WI38 (cell line): Measurements from ENCODE around the gene NKX1-1.
"Not testable (repeated sequence)": the region's sequence is repeated elsewhere in the genome, so short reads cannot be mapped to it uniquely, and the experiment has no call there.

ENCODE experiments used
- H3K4me3 ChIP-seq: 2 replicates; pipeline ENCODE4 v1.5.1; 2011; ENCODE audit warnings: low read depth, mild to moderate bottlenecking, control low read depth, low read length
- TF ChIP-seq, protein P1 (sequence below): IDR thresholded peaks from 2 replicates; pipeline ENCODE4 v1.5.1; 2012; ENCODE audit warnings: low read depth, mild to moderate bottlenecking, control low read depth, low read length

Gene NKX1-1

DNA sequence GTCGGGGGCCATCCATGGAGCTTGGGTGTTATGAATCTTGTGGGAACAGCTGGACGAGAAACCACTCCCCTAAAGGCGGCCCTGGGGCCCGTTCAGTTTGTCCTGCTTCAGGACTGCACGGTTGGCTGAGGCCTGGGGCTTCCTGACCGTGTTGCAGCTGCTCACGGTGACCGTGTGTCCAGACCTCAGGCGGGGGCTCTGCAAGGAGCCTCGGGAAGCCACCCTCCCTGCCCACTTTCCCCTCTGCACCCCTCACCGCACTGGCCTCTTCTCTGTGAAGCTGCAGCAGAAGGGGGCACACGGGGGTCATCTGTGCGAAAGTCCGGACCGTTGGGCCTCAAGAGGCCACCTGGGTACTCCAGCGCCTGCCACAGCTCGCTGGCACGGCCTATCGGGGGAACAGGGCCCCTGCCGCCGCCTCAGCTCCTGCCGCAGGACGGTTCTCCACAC lies 29.8 kb downstream of the NKX1-1 start:
- H3K4me3 ChIP-seq: no peak overlapping the region
- TF ChIP-seq, protein P1, sequence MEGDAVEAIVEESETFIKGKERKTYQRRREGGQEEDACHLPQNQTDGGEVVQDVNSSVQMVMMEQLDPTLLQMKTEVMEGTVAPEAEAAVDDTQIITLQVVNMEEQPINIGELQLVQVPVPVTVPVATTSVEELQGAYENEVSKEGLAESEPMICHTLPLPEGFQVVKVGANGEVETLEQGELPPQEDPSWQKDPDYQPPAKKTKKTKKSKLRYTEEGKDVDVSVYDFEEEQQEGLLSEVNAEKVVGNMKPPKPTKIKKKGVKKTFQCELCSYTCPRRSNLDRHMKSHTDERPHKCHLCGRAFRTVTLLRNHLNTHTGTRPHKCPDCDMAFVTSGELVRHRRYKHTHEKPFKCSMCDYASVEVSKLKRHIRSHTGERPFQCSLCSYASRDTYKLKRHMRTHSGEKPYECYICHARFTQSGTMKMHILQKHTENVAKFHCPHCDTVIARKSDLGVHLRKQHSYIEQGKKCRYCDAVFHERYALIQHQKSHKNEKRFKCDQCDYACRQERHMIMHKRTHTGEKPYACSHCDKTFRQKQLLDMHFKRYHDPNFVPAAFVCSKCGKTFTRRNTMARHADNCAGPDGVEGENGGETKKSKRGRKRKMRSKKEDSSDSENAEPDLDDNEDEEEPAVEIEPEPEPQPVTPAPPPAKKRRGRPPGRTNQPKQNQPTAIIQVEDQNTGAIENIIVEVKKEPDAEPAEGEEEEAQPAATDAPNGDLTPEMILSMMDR: no peak

DNA sequence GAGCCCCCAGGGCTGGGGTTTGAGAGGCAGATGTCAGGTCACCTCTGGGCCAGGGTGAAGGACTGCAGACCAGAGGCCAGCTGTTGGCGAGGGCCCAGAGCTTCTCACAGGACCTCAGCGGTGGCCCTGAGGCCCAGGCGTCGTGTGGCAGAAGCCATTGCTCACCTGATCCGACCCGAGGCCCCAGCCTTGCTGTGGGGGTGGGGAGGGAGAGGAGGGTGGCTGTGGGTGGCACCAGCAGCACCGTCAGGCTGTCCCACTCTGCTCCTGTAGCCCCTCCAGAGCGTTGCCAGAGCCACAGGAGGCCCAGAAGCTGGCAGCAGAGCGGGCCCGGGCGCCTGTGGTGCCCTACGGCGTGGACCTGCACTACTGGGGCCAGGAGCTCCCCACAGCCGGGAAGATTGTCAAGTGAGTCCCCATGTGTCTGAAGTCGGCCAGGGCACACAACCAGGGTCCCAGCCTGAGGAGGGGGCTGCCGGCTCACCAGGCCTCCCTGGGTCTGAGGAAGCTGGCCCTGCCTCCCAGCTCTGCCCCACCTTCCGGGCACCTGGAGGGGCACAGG lies 30.4 kb downstream of the NKX1-1 start:
- TF ChIP-seq, protein P1: no peak
- no peak overlapping the region for H3K4me3 ChIP-seq

DNA sequence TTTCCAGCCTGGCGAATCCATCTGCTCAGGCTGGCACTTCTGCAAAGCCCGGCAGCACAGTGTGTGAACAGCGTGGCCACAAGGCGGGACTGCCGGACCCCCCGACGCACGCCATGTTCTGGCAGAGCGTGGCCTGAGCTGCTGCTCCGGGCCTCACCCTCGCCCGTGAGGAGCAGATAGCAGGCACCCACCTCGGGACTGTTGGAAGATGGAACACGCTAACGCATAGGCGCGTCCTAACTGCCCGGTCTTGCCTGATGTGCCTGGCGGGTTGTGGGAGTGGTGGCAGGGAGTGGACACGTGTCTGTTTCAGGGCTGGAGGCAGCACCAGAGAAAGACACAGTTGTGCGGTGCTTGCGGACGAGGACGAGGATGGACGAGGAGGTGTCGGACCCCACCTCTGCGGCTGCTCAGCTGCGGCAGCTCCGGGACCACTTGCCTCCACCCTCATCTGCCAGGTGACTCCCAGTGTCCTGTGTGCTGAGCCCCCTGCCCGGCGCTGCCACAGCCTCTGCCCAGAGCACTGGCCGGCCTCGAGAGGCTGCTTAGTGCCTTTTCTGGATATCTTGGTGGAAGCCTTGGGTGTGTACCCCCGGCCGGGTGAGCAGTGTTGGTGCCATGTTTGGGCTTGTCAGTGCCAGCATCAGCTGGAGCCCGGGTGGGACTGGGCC lies 31.1 kb downstream of the NKX1-1 start:
- TF ChIP-seq, protein P1: no peak
- H3K4me3 ChIP-seq: no peak overlapping the region

DNA sequence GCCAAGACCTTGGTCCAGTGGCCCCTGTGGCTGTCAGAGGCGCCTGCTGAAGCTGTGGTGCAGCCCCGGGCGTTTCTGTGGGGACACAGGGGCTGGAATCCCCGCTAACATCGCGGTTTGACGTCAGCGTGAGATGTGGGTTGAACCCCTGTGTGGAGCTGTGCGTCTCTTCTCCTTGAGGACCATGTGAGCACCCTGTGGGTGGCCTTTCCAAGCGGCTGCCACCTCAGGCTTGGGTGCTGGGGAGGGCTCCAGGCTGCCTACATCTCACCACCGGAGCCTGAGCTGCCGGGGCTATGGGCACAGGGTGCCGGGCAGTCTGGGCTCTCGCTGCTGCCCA lies 31.6 kb downstream of the NKX1-1 start:
- TF ChIP-seq, protein P1: no peak
- no peak overlapping the region for H3K4me3 ChIP-seq

DNA sequence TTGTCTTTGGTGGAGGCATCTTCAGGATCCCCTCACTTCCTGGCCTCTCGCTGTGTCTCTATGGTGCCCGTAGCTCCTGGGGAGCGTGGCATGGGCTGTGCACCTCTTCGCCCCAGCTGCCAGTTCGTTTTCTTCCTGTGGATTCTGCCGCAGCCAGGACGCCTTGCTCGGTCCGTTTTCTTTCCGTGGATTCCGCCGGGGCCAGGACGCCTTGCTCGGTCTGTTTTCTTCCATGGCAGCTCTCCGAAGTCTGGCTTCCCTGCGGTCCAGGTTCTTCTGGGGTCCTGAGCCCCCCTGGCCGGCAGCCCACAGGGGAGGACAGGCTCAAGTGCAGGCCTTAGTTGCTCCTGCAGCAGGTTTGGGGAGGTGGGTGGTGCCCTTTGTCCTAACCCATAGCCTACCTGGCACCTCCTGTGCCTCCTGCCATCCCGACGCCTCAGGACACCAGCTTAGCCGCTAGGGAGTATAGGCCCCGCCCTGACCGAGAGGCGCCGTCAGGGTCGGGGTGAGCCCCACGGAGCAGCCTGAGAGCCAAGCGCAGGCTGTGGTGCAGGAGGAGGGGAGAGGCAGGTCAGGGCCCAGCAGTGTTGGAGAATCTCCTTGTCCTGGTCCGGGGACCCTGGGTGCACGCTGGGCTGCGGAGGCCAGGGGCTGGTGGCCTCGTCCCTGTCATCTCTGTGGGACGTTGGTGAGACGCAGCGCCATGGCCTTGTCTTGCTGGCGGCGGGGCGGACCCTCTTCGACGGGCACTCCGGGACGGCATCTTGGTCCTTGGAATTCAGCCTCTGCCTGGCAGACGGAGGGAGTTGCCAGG lies 32.1 kb downstream of the NKX1-1 start:
- TF ChIP-seq, protein P1: no peak

DNA sequence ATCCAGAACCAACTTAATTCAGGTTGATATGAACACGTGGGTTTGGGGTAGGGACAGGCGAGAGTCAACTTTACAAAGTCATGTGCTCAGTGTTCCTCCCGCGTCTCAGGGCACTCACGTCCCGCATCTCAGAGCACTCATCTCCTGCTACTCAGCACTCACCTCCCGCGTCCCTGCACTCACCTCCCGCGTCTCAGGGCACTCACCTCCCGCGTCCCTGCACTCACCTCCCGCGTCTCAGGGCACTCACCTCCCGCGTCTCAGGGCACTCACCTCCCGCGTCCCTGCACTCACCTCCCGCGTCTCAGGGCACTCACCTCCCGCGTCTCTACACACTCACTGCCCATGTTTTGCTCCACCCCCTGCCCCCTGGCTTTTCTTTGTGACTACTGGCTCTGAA lies 33.7 kb downstream of the NKX1-1 start:
- not testable (repeated sequence) for H3K4me3 ChIP-seq

More for the DNA sequence above, 32.1 kb downstream of the NKX1-1 start:
- H3K4me3 ChIP-seq: no peak overlapping the region

DNA sequence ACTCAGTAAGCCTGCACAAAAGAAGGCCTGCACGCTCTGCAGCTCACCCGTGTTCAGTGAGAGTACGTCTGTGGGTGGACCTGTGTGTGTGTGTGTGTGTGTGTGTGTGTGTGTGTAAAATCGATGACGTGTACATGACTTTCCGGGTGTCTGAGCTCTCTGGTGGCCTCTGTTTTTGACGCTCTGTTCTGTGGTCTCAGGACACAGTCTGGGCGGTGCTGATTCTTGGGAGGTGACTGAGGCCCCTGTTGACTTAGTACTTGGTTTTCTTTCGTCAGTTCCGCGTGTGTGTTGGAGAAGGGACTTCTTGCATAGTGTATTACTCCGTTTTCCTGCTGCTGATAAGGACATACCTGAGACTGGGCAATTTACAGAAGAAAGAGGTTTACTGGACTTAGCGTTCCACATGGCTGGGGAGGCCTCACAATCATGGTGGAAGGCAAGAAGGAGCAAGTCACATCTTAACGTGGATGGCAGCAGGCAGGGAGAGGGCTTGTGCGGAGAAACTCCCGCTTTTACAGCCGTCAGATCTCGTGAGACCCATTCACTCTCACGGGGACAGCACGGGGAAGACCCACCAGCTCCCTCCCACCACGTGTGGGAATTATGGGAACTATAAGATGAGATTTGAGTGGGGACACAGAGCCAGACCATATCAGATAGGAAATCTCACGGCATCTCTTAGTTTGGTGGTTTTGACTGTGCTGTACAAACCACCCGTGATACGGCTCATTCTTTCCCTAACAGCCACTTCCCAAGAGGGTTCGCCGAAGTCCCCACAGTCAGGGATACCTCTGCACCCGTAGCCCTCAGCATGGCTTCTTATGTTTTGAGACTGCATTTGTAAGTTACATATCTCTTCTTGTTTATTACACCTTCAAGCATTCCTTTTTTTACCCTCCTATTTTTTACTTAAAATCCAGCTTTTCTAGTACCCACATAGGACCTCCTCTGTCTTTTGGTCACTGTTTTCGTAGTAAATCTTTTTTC lies 34.8 kb downstream of the NKX1-1 start:
- no peak overlapping the region for H3K4me3 ChIP-seq
- TF ChIP-seq, protein P1: no peak
